Fibroblast of the aortic adventitia (primary cell): ENCODE measurements around the gene RGL2. TPM values are rescaled to one million over a fixed set of nuclear protein-coding genes. Genes with fewer than 3 reads are reported as not detected.
"Not testable (repeated sequence)": the region's sequence is repeated elsewhere in the genome, so short reads cannot be mapped to it uniquely, and the experiment has no call there.

Source experiments
- DNase-seq: peaks from one replicate; pipeline ENCODE4 v3.0.0-alpha.2; 2010; ENCODE audit warnings: low read depth
- H3K4me3 ChIP-seq: 2 replicates; pipeline ENCODE4 v1.5.1; 2011; ENCODE audit warnings: low read depth, mild to moderate bottlenecking, control low read depth, low read length, moderate library complexity
- total RNA-seq: library from RNA; depleted of rRNA; stranded (reverse); fragments of >200 nt; gene quantifications from 2 replicates; pipeline ENCODE4 v1.2.3, GENCODE V29; 2012; ENCODE audit warnings: low replicate concordance
- TF ChIP-seq, protein P1 (sequence below): IDR thresholded peaks from 2 replicates; pipeline ENCODE4 v1.5.1; 2011; ENCODE audit warnings: mild to moderate bottlenecking, low read length, control low read depth, inconsistent platforms; ENCODE audit not compliant: insufficient read depth

RGL2 gene
- total RNA-seq, 1 donor: 25.8 TPM

DNA sequence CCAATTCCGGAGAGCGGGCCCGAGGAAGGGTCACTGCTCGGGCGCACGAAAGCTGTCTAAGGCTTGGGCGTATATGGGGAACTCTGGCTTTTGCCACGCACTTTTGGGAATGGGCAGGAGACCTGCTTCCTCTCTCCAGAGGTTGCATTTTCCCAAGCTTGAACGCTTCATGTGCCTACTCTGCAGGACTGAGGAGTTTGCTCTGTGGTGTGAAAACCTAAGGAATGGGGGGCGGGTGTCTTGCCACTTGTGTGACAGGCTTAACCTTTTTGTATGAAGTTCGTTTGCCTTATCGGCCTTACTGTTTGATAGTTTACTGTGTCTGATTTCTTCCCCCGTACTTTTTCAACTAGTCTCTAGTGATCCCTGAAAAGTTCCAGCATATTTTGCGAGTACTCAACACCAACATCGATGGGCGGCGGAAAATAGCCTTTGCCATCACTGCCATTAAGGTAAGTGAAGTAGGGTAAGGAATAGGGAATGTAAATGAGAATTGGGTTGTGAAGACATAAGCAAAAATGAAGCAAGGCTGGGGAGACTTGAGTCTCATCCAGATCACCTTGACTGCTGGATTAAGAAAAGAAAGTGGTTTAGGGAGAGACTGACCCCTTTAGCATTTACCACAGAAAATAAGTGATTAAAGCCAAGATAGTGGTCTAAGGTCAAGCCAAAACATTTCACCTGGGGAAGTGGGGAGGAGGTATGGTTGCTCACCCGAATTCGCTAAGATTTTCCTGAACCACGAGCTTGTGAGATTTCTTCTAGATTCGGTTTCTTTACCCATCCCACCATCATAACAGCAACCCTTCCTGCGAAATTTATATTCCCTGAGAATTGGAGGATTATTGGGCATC, 26.2 kb downstream of the RGL2 start:
- no peak for DNase-seq
- TF ChIP-seq, protein P1, sequence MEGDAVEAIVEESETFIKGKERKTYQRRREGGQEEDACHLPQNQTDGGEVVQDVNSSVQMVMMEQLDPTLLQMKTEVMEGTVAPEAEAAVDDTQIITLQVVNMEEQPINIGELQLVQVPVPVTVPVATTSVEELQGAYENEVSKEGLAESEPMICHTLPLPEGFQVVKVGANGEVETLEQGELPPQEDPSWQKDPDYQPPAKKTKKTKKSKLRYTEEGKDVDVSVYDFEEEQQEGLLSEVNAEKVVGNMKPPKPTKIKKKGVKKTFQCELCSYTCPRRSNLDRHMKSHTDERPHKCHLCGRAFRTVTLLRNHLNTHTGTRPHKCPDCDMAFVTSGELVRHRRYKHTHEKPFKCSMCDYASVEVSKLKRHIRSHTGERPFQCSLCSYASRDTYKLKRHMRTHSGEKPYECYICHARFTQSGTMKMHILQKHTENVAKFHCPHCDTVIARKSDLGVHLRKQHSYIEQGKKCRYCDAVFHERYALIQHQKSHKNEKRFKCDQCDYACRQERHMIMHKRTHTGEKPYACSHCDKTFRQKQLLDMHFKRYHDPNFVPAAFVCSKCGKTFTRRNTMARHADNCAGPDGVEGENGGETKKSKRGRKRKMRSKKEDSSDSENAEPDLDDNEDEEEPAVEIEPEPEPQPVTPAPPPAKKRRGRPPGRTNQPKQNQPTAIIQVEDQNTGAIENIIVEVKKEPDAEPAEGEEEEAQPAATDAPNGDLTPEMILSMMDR: no peak
- peak overlapping the region; percentile 99 for H3K4me3 ChIP-seq

DNA sequence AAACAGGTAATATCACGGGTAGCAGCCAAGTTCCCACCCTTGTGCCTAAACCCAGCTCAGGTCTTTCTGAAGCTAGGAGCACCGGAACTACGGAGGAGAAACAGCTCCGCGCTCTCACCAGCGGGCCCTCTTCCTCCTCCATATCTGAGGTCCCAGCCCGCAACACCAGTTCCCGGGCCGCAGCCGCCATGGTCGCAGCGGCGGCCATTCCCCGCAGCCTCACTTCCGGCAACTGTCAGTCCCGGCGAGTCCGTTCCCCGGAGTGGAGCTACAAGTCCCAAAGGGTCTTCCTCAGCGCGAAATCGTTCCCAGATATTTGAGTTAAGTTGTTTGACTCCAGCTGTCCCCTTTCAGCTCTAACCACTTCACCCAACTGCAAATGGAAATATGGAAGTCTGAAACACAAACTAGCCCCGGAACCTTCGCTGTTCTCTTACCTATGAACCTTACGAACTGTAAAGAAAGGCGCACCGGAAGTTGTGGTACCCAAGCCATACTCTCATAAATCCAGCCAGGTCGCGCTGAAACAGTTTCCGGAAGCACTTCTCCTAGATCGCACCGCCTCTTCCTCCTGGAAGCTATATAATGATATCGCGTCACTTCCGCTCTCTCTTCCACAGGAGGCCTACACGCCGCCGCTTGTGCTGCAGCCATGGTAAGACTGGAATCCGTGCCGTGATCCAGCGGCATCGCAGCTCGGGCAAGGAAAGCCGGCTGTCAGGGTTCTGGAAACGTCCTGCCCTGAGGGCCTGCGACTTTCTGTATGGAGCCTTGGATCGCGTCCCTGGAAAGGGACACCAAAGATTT, 27.1 kb downstream of the RGL2 start, which contains the start of the genes RPS18 and VPS52:
Gene RPS18 (plus strand): TSS at position 608 of the 807 bp plus-strand sequence. CDS start 45 bp downstream, at position 653.
Gene VPS52 (minus strand): TSS at position 409 of the 807 bp plus-strand sequence. CDS start 201 bp downstream, at position 208.
- DNase-seq: peak; percentile 100
- TF ChIP-seq, protein P1: no peak
- H3K4me3 ChIP-seq: peak within 1 kb of the TSS; percentile 99

- peak overlapping the region; percentile 99 for H3K4me3 ChIP-seq
- DNase-seq: no peak
- TF ChIP-seq, protein P1: no peak
Measured at GRCh38 chr6:33271117-33271467, 27.6 kb downstream of the RGL2 start.

DNA sequence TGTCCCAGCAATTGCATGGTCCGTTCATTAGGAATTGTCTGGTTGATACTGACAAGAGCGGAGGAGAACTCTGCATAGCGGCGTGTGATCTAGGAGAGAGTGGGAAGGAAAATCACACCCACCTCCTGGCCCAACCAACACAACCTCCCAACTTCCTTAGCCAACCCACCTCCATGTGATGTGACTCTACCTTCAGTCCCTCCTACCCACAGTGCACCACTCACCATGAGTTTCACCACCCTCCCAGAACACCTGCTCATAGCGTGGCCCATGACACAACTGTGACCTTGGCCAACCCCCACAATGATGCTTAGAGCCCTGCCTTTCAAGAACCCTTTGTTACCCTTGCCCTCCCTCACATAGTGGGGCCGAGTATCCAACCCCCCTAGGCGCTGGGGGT, 34.7 kb downstream of the RGL2 start:
- H3K4me3 ChIP-seq: no peak overlapping the region
- TF ChIP-seq, protein P1: no peak
- DNase-seq: no peak

- not testable (repeated sequence) for DNase-seq, H3K4me3 ChIP-seq
Measured at GRCh38 chr6:33262490-33262889, 36.3 kb downstream of the RGL2 start.

- DNase-seq: no peak
- H3K4me3 ChIP-seq: no peak overlapping the region
- TF ChIP-seq, protein P1: no peak
Measured at GRCh38 chr6:33259032-33259431, 39.7 kb downstream of the RGL2 start.

DNA sequence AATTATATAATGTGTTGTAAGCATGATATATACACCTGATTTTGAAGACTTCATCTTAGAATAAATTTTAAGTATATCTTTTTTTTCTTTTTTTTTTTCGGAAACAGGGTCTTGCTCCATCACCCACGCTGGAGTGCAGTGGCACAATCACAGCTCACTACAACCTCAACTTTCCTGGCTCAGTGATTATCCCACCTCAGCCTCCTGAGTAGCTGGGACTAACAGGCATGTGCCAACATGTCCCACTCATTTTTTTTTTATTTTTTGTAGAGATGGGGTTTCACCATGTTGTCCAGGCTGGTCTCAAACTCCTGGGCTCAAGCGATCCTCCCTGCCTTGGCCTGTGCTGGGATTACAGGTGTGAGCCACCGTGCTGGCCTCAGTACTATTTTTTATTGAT, 44.2 kb downstream of the RGL2 start:
- DNase-seq: no peak
- no peak overlapping the region for H3K4me3 ChIP-seq
- TF ChIP-seq, protein P1: no peak
